ENCODE measurements around the gene WDR33.

Gene WDR33

GRCh38 chr2:127695491-127696472, 115.2 kb downstream of the WDR33 start:
- peak in 1 of 2 experiments; percentile 41 for DNase-seq (ENCODE audit: low read depth in 2 of 2)

DNA sequence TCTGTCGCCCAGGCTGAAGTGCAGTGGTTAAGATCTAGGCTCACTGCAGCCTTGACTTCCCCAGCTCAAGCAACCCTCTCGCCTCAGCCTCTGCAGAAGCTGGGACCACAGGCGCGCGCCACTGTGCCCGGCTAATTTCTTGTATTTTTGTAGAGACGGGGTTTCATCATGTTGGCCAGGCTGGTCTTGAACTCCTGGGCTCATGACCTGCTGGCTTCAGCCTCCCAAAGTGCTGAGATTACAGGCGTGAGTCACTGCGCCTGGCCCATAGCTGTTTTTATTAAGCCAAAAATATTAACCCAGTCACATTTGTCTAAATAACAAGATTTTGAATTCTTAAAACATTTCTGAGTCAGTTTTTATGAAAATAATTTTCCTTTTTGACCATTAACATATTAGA, 116.0 kb downstream of the WDR33 start:
- DNase-seq (ENCODE audit: low read depth in 2 of 2): no peak

GRCh38 chr2:127690696-127691095, 120.3 kb downstream of the WDR33 start:
- DNase-seq (ENCODE audit: low read depth in 2 of 2): no peak

GRCh38 chr2:127688405-127688804, 122.6 kb downstream of the WDR33 start:
- no peak for DNase-seq (ENCODE audit: low read depth in 2 of 2)

DNA sequence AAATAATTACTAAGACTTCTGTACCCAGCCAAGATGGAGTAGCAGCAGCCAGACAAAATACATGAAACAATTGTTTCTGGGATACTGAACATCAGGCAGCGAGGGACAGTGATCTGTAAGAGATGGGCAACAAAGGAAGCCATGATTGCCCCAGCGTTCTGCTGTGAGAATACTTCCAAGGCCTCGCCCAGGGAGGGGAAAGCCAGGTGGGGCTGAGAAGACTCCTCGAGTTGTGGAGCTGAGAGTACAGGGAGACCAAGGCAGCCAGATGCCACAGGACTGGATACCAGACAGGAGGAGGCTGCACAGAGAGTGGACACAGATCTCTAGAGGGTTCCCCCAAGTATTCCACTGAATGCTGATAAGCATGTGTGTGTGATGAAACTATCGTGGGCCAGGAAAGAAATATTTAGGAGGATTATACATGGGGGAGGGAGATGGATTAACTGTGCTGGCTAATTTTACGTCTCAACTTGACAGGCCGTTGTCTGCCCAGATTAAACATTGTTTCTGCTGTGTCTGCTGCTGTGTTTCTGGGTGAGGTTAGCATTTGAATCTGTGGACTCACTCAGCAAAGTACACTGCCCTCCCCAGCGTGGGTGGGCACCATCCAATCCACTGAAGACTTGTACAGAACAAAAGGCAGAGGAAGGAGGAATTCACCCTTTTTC, 125.4 kb downstream of the WDR33 start:
- DNase-seq (ENCODE audit: low read depth in 2 of 2): no peak

DNA sequence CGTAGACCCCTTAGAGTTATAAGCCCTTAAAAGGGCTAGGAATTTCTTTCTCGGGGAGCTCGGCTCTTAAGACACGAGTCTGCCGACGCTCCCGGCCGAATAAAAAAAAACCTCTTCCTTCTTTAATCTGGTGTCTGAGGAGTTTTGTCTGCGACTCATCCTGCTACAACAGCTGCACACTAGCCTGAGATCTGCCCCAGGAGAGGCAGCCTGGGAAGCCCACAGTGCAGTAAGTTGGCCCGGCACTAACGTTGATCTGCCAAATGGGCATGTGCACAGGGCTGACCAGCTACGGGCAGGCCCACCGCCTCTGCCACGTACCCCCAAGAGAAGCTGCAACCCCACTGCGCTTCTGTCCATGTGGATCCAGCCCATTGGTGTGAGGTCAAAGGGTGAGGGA, 127.2 kb downstream of the WDR33 start:
- DNase-seq (ENCODE audit: low read depth in 2 of 2): no peak

DNA sequence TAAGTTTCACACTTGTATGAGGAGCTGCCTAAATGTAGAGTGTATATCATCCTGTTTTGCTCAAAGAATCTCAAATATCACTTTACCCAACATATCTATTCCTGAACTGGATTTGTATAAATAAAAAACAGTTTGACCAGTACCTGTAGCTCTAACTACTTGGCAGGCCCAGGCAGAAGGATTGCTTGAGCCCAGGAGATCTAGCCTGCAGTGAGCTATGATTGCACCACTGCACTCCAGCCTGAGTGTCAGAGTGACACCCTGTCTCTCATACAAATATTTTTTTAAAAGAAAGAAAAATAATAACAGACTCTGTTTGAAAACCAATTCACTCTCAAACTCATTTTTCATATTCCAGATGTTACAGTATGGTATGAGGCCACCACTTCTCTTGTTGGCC, 127.9 kb downstream of the WDR33 start:
- DNase-seq (ENCODE audit: low read depth in 2 of 2): no peak

DNA sequence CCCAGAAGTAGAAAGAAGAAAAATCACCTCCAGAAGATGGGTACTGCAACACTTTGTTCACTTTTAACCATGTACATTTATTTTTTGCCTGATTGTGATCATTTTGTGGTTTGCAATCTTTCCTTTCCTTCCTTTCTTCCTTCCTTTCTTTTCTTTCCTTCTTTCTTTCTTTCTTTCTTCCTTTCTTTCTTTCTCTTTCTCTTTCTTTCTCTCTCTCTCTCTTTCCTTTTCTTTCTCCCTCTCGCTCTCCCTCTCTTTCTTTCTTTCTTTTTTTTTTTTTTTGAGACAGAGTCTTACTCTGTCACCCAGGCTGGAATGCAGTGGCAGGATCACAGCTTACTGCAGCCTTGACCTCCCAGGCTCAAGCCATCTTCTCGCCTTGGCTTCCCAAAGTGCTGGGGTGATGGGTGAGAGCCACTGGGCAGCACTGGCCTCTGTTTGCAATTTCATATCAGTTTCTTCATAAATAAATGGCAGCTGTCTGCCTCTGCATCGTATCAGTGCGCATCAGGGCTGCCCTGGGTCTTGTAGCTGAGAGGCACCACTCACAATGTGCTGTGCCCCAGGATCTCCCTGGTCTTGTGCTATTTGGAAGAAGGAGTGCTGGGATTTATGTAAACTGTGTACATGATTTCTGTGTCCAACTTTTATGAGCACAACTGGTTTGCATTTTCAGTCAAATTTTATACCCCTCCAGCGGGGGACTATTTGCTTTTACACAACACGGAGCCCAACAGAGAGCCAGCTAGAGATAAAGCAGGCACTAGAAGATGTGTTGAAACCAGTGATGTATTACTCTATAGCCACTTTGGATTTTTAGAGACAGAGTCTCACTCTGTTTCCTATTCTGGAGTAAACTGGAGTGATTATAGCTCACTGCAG, 128.8 kb downstream of the WDR33 start:
- DNase-seq (ENCODE audit: low read depth in 2 of 2): no peak

DNA sequence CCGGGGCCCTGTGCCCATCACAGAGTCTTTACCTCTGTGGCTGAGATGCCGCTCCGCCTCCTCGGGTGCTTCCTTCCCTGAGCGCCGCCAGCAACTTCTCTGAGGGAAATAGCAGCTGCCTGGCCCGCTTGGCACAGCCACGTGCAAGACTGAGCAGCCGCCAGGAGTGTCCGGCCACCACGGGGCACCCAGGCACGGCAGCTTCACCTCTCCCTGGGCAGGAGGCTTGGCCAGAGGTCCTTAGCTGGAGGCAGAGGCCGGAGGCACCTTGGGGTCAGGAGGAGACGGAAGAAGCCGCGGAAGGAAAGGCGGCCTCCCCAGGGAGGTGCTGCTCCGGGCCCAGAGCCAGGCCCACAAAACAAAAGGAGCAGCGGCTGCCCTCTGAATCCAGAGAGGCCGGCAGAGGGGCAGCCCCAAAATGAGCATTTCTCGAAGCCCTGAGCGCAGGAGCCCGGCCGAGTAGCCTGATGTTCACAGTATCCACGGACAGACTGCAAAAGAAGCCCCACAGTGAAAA, 129.6 kb downstream of the WDR33 start:
- DNase-seq (ENCODE audit: low read depth in 2 of 2): no peak

DNA sequence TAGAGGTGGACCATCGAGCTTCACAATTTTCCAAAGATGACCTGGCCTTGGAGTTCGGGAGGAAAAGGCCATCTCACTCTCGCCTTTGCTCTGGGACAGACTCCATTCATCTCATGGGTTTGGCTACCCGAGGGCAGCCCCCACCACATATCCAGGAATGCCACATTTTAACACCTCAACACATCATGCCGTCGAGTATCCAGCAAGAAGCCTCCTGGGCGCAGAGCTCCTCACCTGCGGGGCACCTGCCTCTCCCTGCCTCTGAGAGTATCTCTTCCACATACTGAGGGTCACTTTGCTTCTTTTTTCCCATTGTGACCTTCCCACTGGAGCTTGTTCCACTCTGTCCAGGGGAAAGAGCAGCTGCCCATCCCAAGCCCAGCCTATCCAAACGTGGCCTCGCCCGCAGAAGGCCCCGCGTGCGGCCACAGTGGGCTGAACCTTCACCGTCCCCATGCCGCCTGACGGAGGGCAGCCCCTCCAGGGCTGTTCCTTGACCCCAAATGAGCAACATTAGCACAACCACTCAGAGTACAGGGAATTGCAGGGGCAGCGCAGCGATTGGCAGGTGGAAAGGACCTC, 130.2 kb downstream of the WDR33 start:
- DNase-seq (ENCODE audit: low read depth in 2 of 2): no peak

- DNase-seq (ENCODE audit: low read depth in 2 of 2): no peak
These were observed 131.2 kb downstream of the WDR33 start for GRCh38 chr2:127679680-127680361.

DNA sequence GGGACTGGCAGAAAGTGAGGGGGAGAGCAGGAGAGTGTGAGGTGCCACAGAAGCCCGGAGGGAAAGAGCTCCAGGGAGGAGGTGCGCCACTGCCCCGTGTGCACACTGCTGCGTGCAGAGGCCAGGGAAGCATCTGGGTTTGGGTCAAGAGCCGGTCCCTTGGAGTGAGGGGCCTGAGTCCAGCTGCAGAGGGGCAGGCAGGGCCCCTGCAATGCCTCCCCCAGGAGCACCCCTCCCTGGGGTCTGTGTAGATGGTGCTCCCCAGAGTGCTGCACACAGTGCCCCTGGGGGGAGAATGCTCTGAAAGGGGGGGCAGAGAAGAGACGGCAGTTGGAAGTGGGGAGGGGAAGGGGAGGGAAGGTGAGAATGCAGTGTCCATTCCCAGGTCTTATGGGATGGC, 132.0 kb downstream of the WDR33 start:
- DNase-seq (ENCODE audit: low read depth in 2 of 2): no peak

DNA sequence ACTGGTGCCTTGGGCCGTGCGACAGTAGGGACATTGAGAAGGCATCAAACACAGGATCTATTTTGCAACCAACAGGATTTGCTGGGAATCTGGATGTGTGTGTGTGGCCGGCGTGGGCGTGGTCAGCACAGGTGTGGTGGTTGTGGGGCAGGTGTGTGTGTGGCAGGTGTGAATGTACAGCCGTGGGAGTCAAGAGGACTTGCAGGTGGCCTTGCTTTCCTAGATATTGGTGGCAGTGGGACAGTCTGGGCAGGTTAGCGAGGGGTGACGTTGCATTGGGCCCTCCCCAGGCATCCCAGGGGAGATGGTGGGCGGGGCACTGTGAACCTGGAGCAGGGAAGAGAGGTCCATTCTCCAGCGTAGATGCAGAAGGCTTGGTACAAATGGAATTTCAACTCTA, 132.4 kb downstream of the WDR33 start:
- DNase-seq (ENCODE audit: low read depth in 2 of 2): no peak

GRCh38 chr2:127676906-127677305, 134.1 kb downstream of the WDR33 start:
- DNase-seq (ENCODE audit: low read depth in 2 of 2): no peak

- no peak for DNase-seq (ENCODE audit: low read depth in 2 of 2)
These were observed 135.4 kb downstream of the WDR33 start, which contains the start of gene LIMS2 for GRCh38 chr2:127675331-127676261. Gene LIMS2 (minus strand): TSS chr2:127675530. CDS start chr2:127675024, 506 bp downstream.

DNA sequence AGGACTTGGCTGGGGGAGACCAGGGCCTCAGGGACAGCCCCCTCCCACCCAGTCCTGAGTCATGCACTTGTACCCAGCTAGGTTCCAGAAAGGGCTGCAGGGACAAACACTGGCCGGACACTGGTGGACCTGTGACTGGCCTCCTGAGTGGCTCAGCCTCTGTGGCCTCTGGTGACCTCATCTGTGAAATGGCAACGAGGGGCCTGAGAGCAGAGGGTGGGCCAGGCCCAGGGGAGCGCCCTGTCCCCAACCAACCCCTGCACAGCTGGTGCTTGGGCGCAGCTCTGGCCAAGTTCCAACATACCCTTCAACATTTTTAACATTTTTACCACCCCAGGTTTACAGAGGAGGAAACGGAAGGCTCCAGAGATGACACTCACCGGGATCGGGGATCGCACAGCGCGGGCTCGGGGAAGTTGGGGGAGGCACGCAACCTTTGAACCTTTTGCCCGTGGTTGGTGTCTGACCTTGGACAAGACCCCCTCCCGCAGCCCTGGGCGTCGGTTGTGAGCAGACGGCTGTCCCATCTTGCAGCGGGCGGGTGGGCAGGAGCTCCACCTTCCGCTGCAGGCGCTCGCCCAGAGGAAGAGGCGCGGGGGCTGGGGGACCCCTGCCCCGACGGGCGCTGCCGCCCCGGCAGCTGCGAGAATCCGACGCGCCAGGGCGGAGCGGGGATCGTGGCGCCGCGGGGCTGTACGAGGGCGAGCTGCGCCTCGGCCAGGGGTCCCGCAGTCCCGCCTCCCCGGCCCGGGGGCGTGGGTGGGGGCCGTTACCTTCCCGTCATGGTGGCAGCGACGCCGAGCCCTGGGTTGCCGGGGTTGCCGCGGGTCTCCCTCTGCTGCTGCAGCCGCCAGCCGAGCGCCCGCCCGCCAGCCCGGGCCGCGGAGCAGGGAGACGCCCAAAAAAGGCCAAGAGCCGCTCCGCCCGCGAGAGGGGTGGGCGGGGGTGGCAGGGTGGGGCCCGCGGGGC, 136.4 kb downstream of the WDR33 start:
- no peak for DNase-seq (ENCODE audit: low read depth in 2 of 2)

DNA sequence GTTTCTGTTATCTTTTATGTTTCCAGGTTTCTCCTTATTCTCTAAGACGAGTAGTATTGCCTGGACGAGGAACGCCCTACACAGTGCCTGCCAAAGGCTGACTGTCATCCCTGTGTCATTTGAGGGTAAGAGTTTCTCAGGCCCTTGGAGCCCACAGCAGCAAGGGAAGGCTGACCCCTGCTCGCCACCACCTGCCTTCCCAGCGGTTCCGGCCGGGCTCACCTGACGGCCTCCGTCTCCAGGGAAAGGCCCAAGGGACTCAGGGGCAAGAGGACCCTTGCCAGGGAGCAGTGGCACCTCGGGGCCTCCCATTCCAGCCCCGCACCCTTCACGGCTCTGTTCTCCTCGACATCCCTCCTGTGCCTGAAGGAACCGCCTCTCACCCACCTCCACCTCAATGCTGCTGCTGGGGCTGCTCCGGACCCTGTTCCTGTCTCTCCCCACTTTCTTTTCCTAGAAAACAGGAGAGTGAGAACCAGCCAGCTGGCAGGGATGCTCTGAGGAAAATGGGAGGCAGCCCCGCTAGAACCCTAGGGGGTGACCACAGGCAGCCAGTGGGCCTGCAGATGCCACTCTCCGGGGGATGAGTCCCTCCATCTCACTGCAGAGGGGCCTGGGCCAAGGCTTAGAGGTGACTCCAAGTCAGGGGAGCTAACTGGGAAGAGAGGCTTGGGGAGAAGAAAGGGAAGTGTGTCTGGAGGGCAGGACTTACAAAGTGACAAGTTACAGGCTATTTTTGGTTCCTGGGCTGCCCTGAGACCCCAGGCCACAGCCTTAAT, 137.5 kb downstream of the WDR33 start:
- no peak for DNase-seq (ENCODE audit: low read depth in 2 of 2)

All from stimulated activated CD4-positive, alpha-beta T cell treated with anti-CD3 and anti-CD28 coated beads, Interleukin-12 subunit alpha, Interleukin-12 subunit beta, amount 100 ng/mL, for 24 hours (primary cell).